ENCODE data around the gene MPIG6B. TPM values are rescaled to one million over a fixed set of nuclear protein-coding genes. Genes with fewer than 3 reads are reported as not detected.

MPIG6B gene
- total and polyA plus RNA-seq, 2 donors from 2014 or later: 0.60 TPM; not detected in 1

- H3K36me3 ChIP-seq (ENCODE audit: control insufficient read depth in 2 of 3, insufficient read depth in 3 of 3, low read length in 3 of 3): peaks cover 0 to 16% (median 12%) of the 10 kb centered on the region in 3 donors
- TF ChIP-seq CTCF (IDR thresholded peaks at IDR 0.05; ENCODE audit: borderline replicate concordance, extremely low read depth, insufficient read depth): no peak
- H3K9ac ChIP-seq (ENCODE audit: low read length in 3 of 3): peak overlapping the region in 1 of 3 donors; percentile 24
- no peak for FAIRE-seq
- DNase-seq: peak in 1 of 5 donors; percentile 15
- no peak overlapping the region for H3K27ac ChIP-seq (ENCODE audit: low read depth in 2 of 2, low read length in 2 of 2)
- no peaks in the 10 kb centered on the region for H3K9me3 ChIP-seq (ENCODE audit: control insufficient read depth in 2 of 3, insufficient read depth in 1 of 3, low read length in 3 of 3)
- peaks cover 3 to 8% (median 4%) of the 10 kb centered on the region in 3 donors for H3K4me1 ChIP-seq (ENCODE audit: control insufficient read depth in 2 of 3, insufficient read depth in 2 of 3, low read depth in 1 of 3, low read length in 3 of 3)
- intact Hi-C loops (cut with DNase I): no loop called here
- H3K4me3 ChIP-seq (ENCODE audit: low read length in 3 of 3): peak overlapping the region in 1 of 3 donors; percentile 13
- no peaks in the 10 kb centered on the region for H3K27me3 ChIP-seq (ENCODE audit: control insufficient read depth, insufficient read depth, low read length)
Observed at GRCh38 chr6:31683591-31683990, 39.6 kb upstream of the MPIG6B start.

GRCh38 chr6:31686483-31686882, 36.7 kb upstream of the MPIG6B start:
- Histone ChIP-seq H3K9me3 (ENCODE audit: control insufficient read depth in 2 of 3, insufficient read depth in 1 of 3, low read length in 3 of 3) (no peaks in the 10 kb centered on the region), H3K36me3 (ENCODE audit: control insufficient read depth in 2 of 3, insufficient read depth in 3 of 3, low read length in 3 of 3) (peaks cover 0 to 42% (median 34%) of the 10 kb centered on the region in 3 donors), H3K4me3 (ENCODE audit: low read length in 3 of 3) (no peak overlapping the region), H3K9ac (ENCODE audit: low read length in 3 of 3) (no peak overlapping the region), H3K27ac (ENCODE audit: low read depth in 2 of 2, low read length in 2 of 2) (no peak overlapping the region), H3K27me3 (ENCODE audit: control insufficient read depth, insufficient read depth, low read length) (no peaks in the 10 kb centered on the region), H3K4me1 (ENCODE audit: control insufficient read depth in 2 of 3, insufficient read depth in 2 of 3, low read depth in 1 of 3, low read length in 3 of 3) (peaks cover 0 to 3% (median 2%) of the 10 kb centered on the region in 3 donors)
- DNase-seq: no peak
- no peak for FAIRE-seq
- no peak for TF ChIP-seq CTCF (IDR thresholded peaks at IDR 0.05; ENCODE audit: borderline replicate concordance, extremely low read depth, insufficient read depth)
- intact Hi-C loops (cut with DNase I): no loop called here

GRCh38 chr6:31687321-31687720, 35.9 kb upstream of the MPIG6B start:
- no peak overlapping the region for H3K9ac ChIP-seq (ENCODE audit: low read length in 3 of 3)
- intact Hi-C loops (cut with DNase I): no loop called here
- H3K4me3 ChIP-seq (ENCODE audit: low read length in 3 of 3): no peak overlapping the region
- DNase-seq (no peak), FAIRE-seq (no peak)
- H3K9me3 ChIP-seq (ENCODE audit: control insufficient read depth in 2 of 3, insufficient read depth in 1 of 3, low read length in 3 of 3): no peaks in the 10 kb centered on the region
- peaks cover 0 to 46% (median 39%) of the 10 kb centered on the region in 3 donors for H3K36me3 ChIP-seq (ENCODE audit: control insufficient read depth in 2 of 3, insufficient read depth in 3 of 3, low read length in 3 of 3)
- no peak overlapping the region for H3K27ac ChIP-seq (ENCODE audit: low read depth in 2 of 2, low read length in 2 of 2)
- no peak for TF ChIP-seq CTCF (IDR thresholded peaks at IDR 0.05; ENCODE audit: borderline replicate concordance, extremely low read depth, insufficient read depth)
- H3K27me3 ChIP-seq (ENCODE audit: control insufficient read depth, insufficient read depth, low read length): no peaks in the 10 kb centered on the region
- peaks cover 0 to 2% (median 0%) of the 10 kb centered on the region in 3 donors for H3K4me1 ChIP-seq (ENCODE audit: control insufficient read depth in 2 of 3, insufficient read depth in 2 of 3, low read depth in 1 of 3, low read length in 3 of 3)

Measured in kidney (tissue), 14 donors.